CD14-positive monocyte (primary cell): Measurements from ENCODE around the gene ATP6V0B. TPM values are rescaled to one million over a fixed set of nuclear protein-coding genes. Genes with fewer than 3 reads are reported as not detected.
A peak's percentile ranks its signal among the peaks of the same experiment; 100 is the strongest.

Experiments
- DNase-seq, 3 donors: peaks; one replicate each; pipeline ENCODE4 v3.0.0-alpha.2; 2011 to 2022
- H2AFZ ChIP-seq: 2 replicates; pipeline ENCODE4 v1.6.0; 2012; ENCODE audit warnings: mild to moderate bottlenecking, low read depth, low read length, inconsistent platforms; ENCODE audit not compliant: insufficient read depth, poor library complexity, severe bottlenecking
- H3K27ac ChIP-seq, 2 donors: 1 replicate in 1 of 2; 2 replicates in 1 of 2; pipeline ENCODE4 v1.5.1; 2012 to 2013; ENCODE audit warnings: low read length in 2 of 2, control low read depth in 1 of 2, inconsistent platforms in 1 of 2, low read depth in 1 of 2, mild to moderate bottlenecking in 1 of 2
- H3K27me3 ChIP-seq, 2 donors: one replicate each; pipeline versions ENCODE4 v1.6.0 to v1.6.1; 2011 to 2013; ENCODE audit warnings: low read length in 2 of 2; ENCODE audit not compliant: control insufficient read depth in 2 of 2, insufficient read depth in 2 of 2
- H3K36me3 ChIP-seq, 2 donors: replicated peaks in 1 of 2; 1 replicate in 1 of 2; 2 replicates in 1 of 2; pipeline versions ENCODE4 v1.5.1 to v1.6.1; 2012 to 2013; ENCODE audit warnings: low read length in 2 of 2, control low read depth in 1 of 2, inconsistent platforms in 1 of 2, mild to moderate bottlenecking in 1 of 2; ENCODE audit not compliant: insufficient read depth in 2 of 2, control insufficient read depth in 1 of 2
- H3K4me1 ChIP-seq, 2 donors: 1 replicate in 1 of 2; 2 replicates in 1 of 2; pipeline versions ENCODE4 v1.5.1 to v1.6.1; 2012 to 2013; ENCODE audit warnings: low read length in 2 of 2, control low read depth in 1 of 2, inconsistent platforms in 1 of 2, mild to moderate bottlenecking in 1 of 2, moderate library complexity in 1 of 2; ENCODE audit not compliant: insufficient read depth in 2 of 2, control insufficient read depth in 1 of 2
- H3K4me2 ChIP-seq: replicated peaks from 2 replicates; pipeline ENCODE3; 2012; ENCODE audit warnings: low read length, moderate library complexity, mild to moderate bottlenecking; ENCODE audit not compliant: poor library complexity, severe bottlenecking; ENCODE audit errors: extremely low read depth
- H3K4me3 ChIP-seq, 3 experiments: fragments of 200-600 bp in 1 of 3; sonication (generic) in 1 of 3; replicated peaks in 1 of 3; 1 replicate in 2 of 3; 2 replicates in 1 of 3; pipeline ENCODE4 v1.5.1; 2011 to 2013; ENCODE audit warnings: low read length in 3 of 3, mild to moderate bottlenecking in 3 of 3, control low read depth in 2 of 3, low read depth in 2 of 3, inconsistent platforms in 1 of 3, moderate library complexity in 1 of 3
- H3K79me2 ChIP-seq: 2 replicates; pipeline ENCODE4 v1.6.0; 2012; ENCODE audit warnings: mild to moderate bottlenecking, control low read depth, inconsistent platforms, low read length, moderate library complexity; ENCODE audit not compliant: insufficient read depth
- H3K9ac ChIP-seq: 2 replicates; pipeline ENCODE4 v1.6.0; 2017; ENCODE audit warnings: low read length, mild to moderate bottlenecking; ENCODE audit not compliant: insufficient read depth, poor library complexity, severe bottlenecking
- H3K9me3 ChIP-seq, 2 donors: replicated peaks in 1 of 2; 1 replicate in 1 of 2; 2 replicates in 1 of 2; pipeline versions ENCODE4 v1.5.1 to v1.6.1; 2012 to 2013; ENCODE audit warnings: low read length in 2 of 2, control low read depth in 1 of 2; ENCODE audit not compliant: control insufficient read depth in 1 of 2, insufficient read depth in 1 of 2
- H4K20me1 ChIP-seq: 2 replicates; pipeline ENCODE4 v1.6.0; 2012; ENCODE audit warnings: mild to moderate bottlenecking, low read length, control low read depth, moderate library complexity; ENCODE audit not compliant: insufficient read depth
- H3K27ac Mint-ChIP-seq, 7 donors: one replicate each; pipeline ENCODE4 v1.8.0; 2020; ENCODE audit warnings: mild to moderate bottlenecking in 7 of 7, mixed read lengths in 7 of 7, moderate library complexity in 6 of 7, inconsistent platforms in 2 of 7
- H3K27me3 Mint-ChIP-seq, 3 donors: one replicate each; pipeline ENCODE4 v1.8.0; 2021 to 2022; ENCODE audit warnings: low read depth in 3 of 3, mild to moderate bottlenecking in 3 of 3, mixed read lengths in 3 of 3, moderate library complexity in 3 of 3, inconsistent platforms in 1 of 3
- H3K36me3 Mint-ChIP-seq, 2 donors: one replicate each; pipeline ENCODE4 v1.8.0; 2020; ENCODE audit warnings: mixed read lengths in 2 of 2, inconsistent platforms in 1 of 2, mild to moderate bottlenecking in 1 of 2
- H3K4me1 Mint-ChIP-seq: one replicate; pipeline ENCODE4 v1.8.0; 2020; ENCODE audit warnings: mild to moderate bottlenecking, mixed read lengths
- H3K4me3 Mint-ChIP-seq, 2 donors: one replicate each; pipeline ENCODE4 v1.8.0; 2020; ENCODE audit warnings: mild to moderate bottlenecking in 2 of 2, mixed read lengths in 2 of 2, moderate library complexity in 1 of 2
- H3K9me3 Mint-ChIP-seq, 7 donors: one replicate each; pipeline ENCODE4 v1.8.0; 2020 to 2022; ENCODE audit warnings: mixed read lengths in 7 of 7, mild to moderate bottlenecking in 6 of 7, moderate library complexity in 6 of 7, inconsistent platforms in 2 of 7
- CTCF ChIP-seq: fragments of 200-600 bp; IDR thresholded peaks from one replicate; pipeline ENCODE4 v1.8.0; 2022; ENCODE audit warnings: antibody characterized with exemption, mild to moderate bottlenecking
- WGBS: methylation state at CpG from one replicate; pipeline ENCODE4 v1.1.5; 2013; ENCODE audit warnings: missing lambda C conversion rate; ENCODE audit not compliant: insufficient coverage; 5-methylcytosine and 5-hydroxymethylcytosine counted together
- intact Hi-C, 2 donors: fragments of 100-400 bp; cut with micrococcal nuclease; formaldehyde crosslinking; loops; one replicate each; pipeline versions ENCODE4 v1.15.0 to v1.15.1; 2023
- polyA plus RNA-seq, 3 donors: library from polyadenylated mRNA; depleted of rRNA in 1 of 3; unstranded in 2 of 3; stranded (reverse) in 1 of 3; fragments of 300-500 nt in 2 of 3; fragments of >200 nt in 1 of 3; fragmentation: Illumina TruSeq in 2 of 3; gene quantifications; 1 replicate in 2 of 3; 2 replicates in 1 of 3; pipeline ENCODE4 v1.2.3, GENCODE V29; 2012 to 2021

ATP6V0B gene
- polyA plus RNA-seq, 3 donors, result 465 to 1,219 (median 954) TPM

GRCh38 chr1:43952731-43953346 lies 21.9 kb upstream of the ATP6V0B start:
- Mint-ChIP-seq H3K4me3 (no peak overlapping the region), H3K36me3 (peaks cover 28 to 46% of the 10 kb centered on the region in 2 donors), H3K27me3 (no peaks in the 10 kb centered on the region), H3K4me1 (peaks cover 17% of the 10 kb centered on the region), H3K9me3 (no peaks in the 10 kb centered on the region), H3K27ac (no peak overlapping the region)
- Histone ChIP-seq H3K27ac (no peak overlapping the region), H3K9me3 (no peaks in the 10 kb centered on the region), H4K20me1 (peaks cover 4% of the 10 kb centered on the region), H3K36me3 (peaks cover 28 to 54% of the 10 kb centered on the region in 2 donors), H3K79me2 (peaks cover 13% of the 10 kb centered on the region), H2AFZ (no peak overlapping the region), H3K9ac (no peak overlapping the region), H3K4me2 (no peak overlapping the region), H3K27me3 (no peaks in the 10 kb centered on the region), H3K4me1 (peaks cover 4 to 5% of the 10 kb centered on the region in 2 donors), H3K4me3 (no peak overlapping the region)
- TF ChIP-seq CTCF, result no peak
- 97% methylated on average over 4 of the region's 8 CpGs for WGBS
- intact Hi-C loops, result no loop called here
- no peak for DNase-seq

- no peak overlapping the region for H3K4me2 ChIP-seq
- H3K4me3 ChIP-seq, result no peak overlapping the region
- Mint-ChIP-seq H3K27me3 (no peaks in the 10 kb centered on the region), H3K27ac (peak overlapping the region in 1 of 7 donors; percentile 52), H3K4me1 (peaks cover 12% of the 10 kb centered on the region), H3K36me3 (peaks cover 33 to 51% of the 10 kb centered on the region in 2 donors), H3K9me3 (no peaks in the 10 kb centered on the region), H3K4me3 (no peak overlapping the region)
- no peak overlapping the region for H3K27ac ChIP-seq
- H3K4me1 ChIP-seq, result no peaks in the 10 kb centered on the region
- intact Hi-C loops, result no loop called here
- no peaks in the 10 kb centered on the region for H3K9me3 ChIP-seq
- H3K9ac ChIP-seq, result no peak overlapping the region
- H3K27me3 ChIP-seq, result no peaks in the 10 kb centered on the region
- H3K79me2 ChIP-seq, result peaks cover 10% of the 10 kb centered on the region
- no peak for TF ChIP-seq CTCF
- peaks cover 33 to 59% of the 10 kb centered on the region in 2 donors for H3K36me3 ChIP-seq
- 91% methylated on average over 2 of the region's 3 CpGs for WGBS
- no peak overlapping the region for H2AFZ ChIP-seq
- no peak for DNase-seq
- peaks cover 4% of the 10 kb centered on the region for H4K20me1 ChIP-seq
Measured at GRCh38 chr1:43953361-43953760, 21.4 kb upstream of the ATP6V0B start.
